ENCODE data around the gene NFIB. TPM values are rescaled to one million over a fixed set of nuclear protein-coding genes. Genes with fewer than 3 reads are reported as not detected.
A peak's percentile ranks its signal among the peaks of the same experiment; 100 is the strongest.

NFIB gene
- total and polyA plus RNA-seq, 2 donors (not counting 3 experiments of a cell fraction or from before 2014, with no cell fraction given) = 26.4 to 174 TPM

GRCh38 chr9:14158916-14159315 is 155.0 kb downstream of the NFIB start:
- ChIA-PET CTCF (no interaction called here), POLR2A (no interaction called here)
- Histone ChIP-seq H3K4me1 (ENCODE audit: control insufficient read depth, extremely low read depth, insufficient read depth, low read length) (peaks cover 52% of the 10 kb centered on the region), H3K79me2 (ENCODE audit: control insufficient read depth, insufficient read depth, low read length) (peaks cover 46% of the 10 kb centered on the region), H3K27ac (ENCODE audit: insufficient read depth, low read depth, low read length) (no peak overlapping the region), H3K9ac (replicated peaks; ENCODE audit: extremely low read depth, insufficient read depth, low read length) (no peak overlapping the region), H3K36me3 (ENCODE audit: control insufficient read depth in 2 of 2, extremely low read depth in 1 of 2, insufficient read depth in 2 of 2, low read length in 2 of 2) (peaks cover 0 to 2% of the 10 kb centered on the region in 2 experiments), H3K9me1 (replicated peaks; ENCODE audit: control insufficient read depth, extremely low read depth, insufficient read depth, low read length) (no peaks in the 10 kb centered on the region), H3K27me3 (ENCODE audit: control insufficient read depth in 2 of 2, insufficient read depth in 2 of 2, low read length in 2 of 2) (no peaks in the 10 kb centered on the region), H2AFZ (ENCODE audit: low read depth, low read length) (no peak overlapping the region), H4K20me1 (replicated peaks; ENCODE audit: control insufficient read depth, extremely low read depth, insufficient read depth, low read length) (no peaks in the 10 kb centered on the region), H3K4me3 (replicated peaks in 1 of 3; ENCODE audit: insufficient read depth in 1 of 3, low read depth in 1 of 3, low read length in 3 of 3) (no peak overlapping the region), H3K4me2 (ENCODE audit: insufficient read depth, low read length) (no peak overlapping the region), H3K9me3 (replicated peaks; ENCODE audit: control insufficient read depth, insufficient read depth, low read length) (no peaks in the 10 kb centered on the region)
- intact Hi-C loops (cut with micrococcal nuclease) (loop anchor here (5.0 to 10.0 kb wide), 2 partner anchors 53 to 76 kb away; no protein-coding TSS in a partner anchor), dilution Hi-C loops (cut with MboI; ENCODE audit: extremely low pct_ligation_motif_present, low sequenced_read_pairs) (no loop called here)
- no TSS peak for BruUV-seq (replicated peaks)
- peak; percentile 54 for DNase-seq (ENCODE audit: low read depth, low spot score)
- no peak for TF ChIP-seq CTCF (IDR thresholded peaks at IDR 0.05; ENCODE audit: extremely low read depth in 1 of 2, insufficient read depth in 1 of 2, low read depth in 1 of 2, low read length in 2 of 2)
- no peak for TF ChIP-seq MAX (IDR thresholded peaks at IDR 0.05; ENCODE audit: insufficient read depth, insufficient read length)
- TF ChIP-seq GATA2 (IDR thresholded peaks at IDR 0.05; ENCODE audit: insufficient read depth, insufficient read length, low read depth, low read length) = peak; percentile 59
- TF ChIP-seq FOS (IDR thresholded peaks at IDR 0.05; ENCODE audit: borderline replicate concordance, insufficient read depth, low read length) = peak; percentile 84
- FAIRE-seq = no peak

All from endothelial cell of umbilical vein (primary cell).